IMR-90 (cell line): Measurements from ENCODE around the gene OR2AK2. TPM values are rescaled to one million over a fixed set of nuclear protein-coding genes. Genes with fewer than 3 reads are reported as not detected.

ENCODE experiments used
- ATAC-seq: fragments of 200-7000 bp; cut with Tn5 transposase; 2 replicates; pipeline ENCODE4 v1.9.1; 2020; ENCODE audit warnings: low read depth, mild to moderate bottlenecking, moderate library complexity
- BruUV-seq: library from RNA; stranded (reverse); fragments of 400-500 nt; replicated peaks from 2 replicates; lab custom pipeline; 2021; lab: Mats Ljungman, UMichigan
- CTCF ChIA-PET: fragments of 300-600 bp; formaldehyde crosslinking; extraction: SDS; loops from one replicate; lab custom pipeline; 2021; ENCODE audit warnings: antibody characterized with exemption; lab: Yijun Ruan, JAX
- POLR2A ChIA-PET: fragments of 300-600 bp; sonication (Branson Sonifier 250); formaldehyde crosslinking; loops from one replicate; lab custom pipeline; 2022; ENCODE audit warnings: antibody characterized with exemption; ENCODE audit not compliant: unreplicated experiment; lab: Charles Lee
- DNase-seq: peaks from one replicate; pipeline ENCODE4 v3.0.0; 2013
- H2AFZ ChIP-seq: replicated peaks from 2 replicates; pipeline ENCODE3; 2013; ENCODE audit warnings: low read length, mild to moderate bottlenecking; ENCODE audit not compliant: poor library complexity
- H2AK5ac ChIP-seq: 2 replicates; pipeline ENCODE4 v1.6.1; 2013; ENCODE audit warnings: low read depth, low read length, inconsistent platforms
- H2AK9ac ChIP-seq: replicated peaks from 2 replicates; pipeline ENCODE3; 2013; ENCODE audit warnings: mild to moderate bottlenecking, low read depth, low read length, moderate library complexity; ENCODE audit not compliant: poor library complexity
- H2BK120ac ChIP-seq: 2 replicates; pipeline ENCODE4 v1.6.1; 2013; ENCODE audit warnings: low read depth, low read length, inconsistent platforms
- H2BK15ac ChIP-seq: 3 replicates; pipeline ENCODE4 v1.6.1; 2013; ENCODE audit warnings: low read depth, low read length, inconsistent platforms
- H2BK20ac ChIP-seq: 2 replicates; pipeline ENCODE4 v1.6.1; 2013; ENCODE audit warnings: low read depth, mild to moderate bottlenecking, inconsistent platforms, low read length, moderate library complexity
- H2BK5ac ChIP-seq: 2 replicates; pipeline ENCODE4 v1.6.1; 2013; ENCODE audit warnings: mild to moderate bottlenecking, low read depth, low read length, inconsistent platforms; ENCODE audit not compliant: poor library complexity, severe bottlenecking
- H3K14ac ChIP-seq: replicated peaks from 2 replicates; pipeline ENCODE4 v1.6.1; 2013; ENCODE audit warnings: low read depth, low read length, inconsistent platforms
- H3K18ac ChIP-seq: 2 replicates; pipeline ENCODE4 v1.6.1; 2013; ENCODE audit warnings: low read depth, low read length, control low read depth
- H3K23ac ChIP-seq: 2 replicates; pipeline ENCODE4 v1.6.1; 2013; ENCODE audit warnings: low read depth, low read length, inconsistent platforms
- H3K27ac ChIP-seq: 2 replicates; pipeline ENCODE4 v1.5.1; 2013; ENCODE audit warnings: mild to moderate bottlenecking, control low read depth, low read length; ENCODE audit not compliant: insufficient read depth
- H3K27me3 ChIP-seq: 2 replicates; pipeline ENCODE4 v1.6.1; 2013; ENCODE audit warnings: low read length; ENCODE audit not compliant: control insufficient read depth, insufficient read depth
- H3K36me3 ChIP-seq: 2 replicates; pipeline ENCODE4 v1.6.1; 2013; ENCODE audit warnings: low read length, mixed read lengths; ENCODE audit not compliant: control insufficient read depth, insufficient read depth
- H3K4ac ChIP-seq: 2 replicates; pipeline ENCODE4 v1.6.1; 2013; ENCODE audit warnings: low read depth, low read length, inconsistent platforms
- H3K4me1 ChIP-seq: 2 replicates; pipeline ENCODE4 v1.6.1; 2013; ENCODE audit warnings: low read length, mixed read lengths; ENCODE audit not compliant: control insufficient read depth, insufficient read depth
- H3K4me2 ChIP-seq: 2 replicates; pipeline ENCODE4 v1.6.1; 2013; ENCODE audit warnings: low read depth, mild to moderate bottlenecking, control low read depth, low read length, moderate library complexity
- H3K4me3 ChIP-seq: 2 replicates; pipeline ENCODE4 v1.5.1; 2013; ENCODE audit warnings: low read depth, mild to moderate bottlenecking, control low read depth, low read length, moderate library complexity; ENCODE audit not compliant: insufficient read depth
- H3K56ac ChIP-seq: 2 replicates; pipeline ENCODE4 v1.6.1; 2013; ENCODE audit warnings: low read length, inconsistent platforms; ENCODE audit not compliant: insufficient read depth; ENCODE audit errors: extremely low read depth
- H3K79me1 ChIP-seq, 2 experiments: 2 replicates each; pipeline ENCODE4 v1.6.1; 2013; ENCODE audit warnings: low read length in 2 of 2, inconsistent platforms in 1 of 2, low read depth in 1 of 2
- H3K9ac ChIP-seq: 2 replicates; pipeline ENCODE4 v1.6.1; 2013; ENCODE audit warnings: low read depth, low read length, control low read depth
- H3K9me1 ChIP-seq: 2 replicates; pipeline ENCODE4 v1.6.1; 2013; ENCODE audit warnings: low read length, inconsistent platforms; ENCODE audit not compliant: insufficient read depth
- H3K9me3 ChIP-seq: 2 replicates; pipeline ENCODE4 v1.6.1; 2013; ENCODE audit warnings: low read length; ENCODE audit not compliant: control insufficient read depth, insufficient read depth
- H4K20me1 ChIP-seq: 2 replicates; pipeline ENCODE4 v1.6.1; 2013; ENCODE audit warnings: low read length, inconsistent platforms; ENCODE audit not compliant: insufficient read depth
- H4K5ac ChIP-seq: 2 replicates; pipeline ENCODE4 v1.6.1; 2013; ENCODE audit warnings: mild to moderate bottlenecking, low read depth, low read length, control low read depth
- H4K8ac ChIP-seq, 2 experiments: 2 replicates each; pipeline ENCODE4 v1.6.1; 2013; ENCODE audit warnings: low read depth in 2 of 2, low read length in 2 of 2, control low read depth in 1 of 2, inconsistent platforms in 1 of 2
- H4K91ac ChIP-seq: 2 replicates; pipeline ENCODE4 v1.6.1; 2013; ENCODE audit warnings: low read depth, low read length, inconsistent platforms; ENCODE audit not compliant: insufficient read depth
- BHLHE40 ChIP-seq: fragments of 150-350 bp; IDR thresholded peaks from 2 replicates; pipeline ENCODE4 v1.6.1; 2016; ENCODE audit warnings: mild to moderate bottlenecking, low read depth, low read length
- CEBPB ChIP-seq: IDR thresholded peaks from 2 replicates; pipeline ENCODE4 v1.6.1; 2012; ENCODE audit warnings: low read depth, low read length, improper control_type of control experiment
- CHD1 ChIP-seq: IDR thresholded peaks from 2 replicates; pipeline ENCODE4 v1.6.1; 2012; ENCODE audit warnings: low read depth, low read length, improper control_type of control experiment
- CTCF ChIP-seq: conservative IDR thresholded peaks from 2 replicates; pipeline ENCODE4 v1.5.1; 2012; ENCODE audit warnings: mild to moderate bottlenecking, low read depth, low read length, improper control_type of control experiment
- ELK1 ChIP-seq: fragments of 150-350 bp; IDR thresholded peaks from 2 replicates; pipeline ENCODE4 v1.6.1; 2016; ENCODE audit warnings: low read depth, mild to moderate bottlenecking, low read length, moderate library complexity, borderline replicate concordance
- FOS ChIP-seq: fragments of 150-350 bp; IDR thresholded peaks from 2 replicates; pipeline ENCODE4 v1.6.1; 2016; ENCODE audit warnings: low read depth, low read length
- MAFK ChIP-seq: IDR thresholded peaks from 2 replicates; pipeline ENCODE4 v1.6.1; 2012; ENCODE audit warnings: low read depth, low read length, improper control_type of control experiment
- MAZ ChIP-seq: IDR thresholded peaks from 2 replicates; pipeline ENCODE4 v1.6.1; 2012; ENCODE audit warnings: low read depth, mild to moderate bottlenecking, low read length, improper control_type of control experiment, moderate library complexity, borderline replicate concordance
- MXI1 ChIP-seq: IDR thresholded peaks from 2 replicates; pipeline ENCODE4 v1.6.1; 2012; ENCODE audit warnings: low read depth, mild to moderate bottlenecking, low read length, moderate library complexity, borderline replicate concordance
- NFE2L2 ChIP-seq: fragments of 150-350 bp; IDR thresholded peaks from 2 replicates; pipeline ENCODE4 v1.6.1; 2016; ENCODE audit warnings: low read depth, mild to moderate bottlenecking, low read length
- POLR2A ChIP-seq: IDR thresholded peaks from 2 replicates; pipeline ENCODE4 v1.6.1; 2012; ENCODE audit warnings: mild to moderate bottlenecking, low read depth, low read length
- RAD21 ChIP-seq: IDR thresholded peaks from 2 replicates; pipeline ENCODE4 v1.6.1; 2012; ENCODE audit warnings: low read length, improper control_type of control experiment
- RCOR1 ChIP-seq: IDR thresholded peaks from 2 replicates; pipeline ENCODE4 v1.6.1; 2012; ENCODE audit warnings: mild to moderate bottlenecking, low read length, improper control_type of control experiment; ENCODE audit not compliant: insufficient replicate concordance
- RFX5 ChIP-seq: IDR thresholded peaks from 2 replicates; pipeline ENCODE4 v1.8.0; 2012; ENCODE audit warnings: low read depth, mild to moderate bottlenecking, low read length, moderate library complexity
- SMC3 ChIP-seq: fragments of 150-350 bp; IDR thresholded peaks from 2 replicates; pipeline ENCODE4 v1.6.1; 2016; ENCODE audit warnings: low read depth, mild to moderate bottlenecking, antibody characterized with exemption, low read length, moderate library complexity
- USF2 ChIP-seq: fragments of 150-350 bp; IDR thresholded peaks from 2 replicates; pipeline ENCODE4 v1.6.1; 2017; ENCODE audit warnings: mild to moderate bottlenecking, antibody characterized with exemption, low read length, low read depth
- WGBS, 2 experiments: methylation state at CpG; one replicate each; pipeline versions ENCODE4 v1.1.5 to v1.1.7; 2013; ENCODE audit warnings: missing lambda C conversion rate in 2 of 2; ENCODE audit not compliant: insufficient read length in 1 of 2; ENCODE audit errors: extremely low coverage in 2 of 2; 5-methylcytosine and 5-hydroxymethylcytosine counted together
- dilution Hi-C: fragments of 300-500 bp; cut with HindIII; formaldehyde crosslinking; loops from one replicate; pipeline ENCODE4 v1.14.3; 2018; ENCODE audit warnings: low sequenced_read_pairs; ENCODE audit not compliant: unreplicated experiment
- in situ Hi-C: fragments of 300-500 bp; cut with MboI; formaldehyde crosslinking; loops from 3 replicates; pipeline ENCODE4 v1.14.3; 2019; ENCODE audit warnings: low sequenced_read_pairs, inconsistent platforms, mixed read lengths
- intact Hi-C: fragments of 100-400 bp; cut with micrococcal nuclease; formaldehyde crosslinking; loops from 2 replicates; pipeline ENCODE4 v1.10.0; 2022
- polyA plus RNA-seq, 3 experiments: library from polyadenylated mRNA; depleted of rRNA; stranded (reverse); fragments of >200 nt; gene quantifications; 2 replicates each; pipeline ENCODE4 v1.2.3, GENCODE V29; 2012; ENCODE audit warnings: low replicate concordance in 1 of 3
- total RNA-seq: library from RNA; depleted of rRNA; stranded (reverse); fragments of >200 nt; gene quantifications from 2 replicates; pipeline ENCODE4 v1.2.3, GENCODE V29; 2012

OR2AK2 gene
- total and polyA plus RNA-seq, 2 of the 4 experiments (the other 2 are of a cell fraction) = not detected

- WGBS, 2 experiments = no CpG with 5 or more reads among the region's 3 CpGs
- H4K20me1 ChIP-seq = no peaks in the 10 kb centered on the region
- no peak within 1 kb of the TSS for H3K14ac ChIP-seq
- H4K91ac ChIP-seq = no peak within 1 kb of the TSS
- no peak within 1 kb of the TSS for H2BK20ac ChIP-seq
- peaks cover 7% of the 10 kb centered on the region; the same call in 1 of the 2 replicates for H3K9me3 ChIP-seq
- ChIA-PET POLR2A (no interaction called here), CTCF (no interaction called here)
- H3K23ac ChIP-seq = no peak within 1 kb of the TSS
- no peak within 1 kb of the TSS for H2AK9ac ChIP-seq
- H2BK120ac ChIP-seq = no peak within 1 kb of the TSS
- dilution Hi-C loops (no loop called here), in situ Hi-C loops (no loop called here), intact Hi-C loops (no loop called here)
- no peak for DNase-seq
- H2BK15ac ChIP-seq = no peak within 1 kb of the TSS
- no peaks in the 10 kb centered on the region for H3K4me1 ChIP-seq
- no peak within 1 kb of the TSS for H4K5ac ChIP-seq
- no peak for ATAC-seq
- H2BK5ac ChIP-seq = no peak within 1 kb of the TSS
- H3K56ac ChIP-seq = no peak within 1 kb of the TSS
- no peaks in the 10 kb centered on the region for H3K27me3 ChIP-seq
- H3K4me2 ChIP-seq = no peak within 1 kb of the TSS
- H3K4ac ChIP-seq = no peak within 1 kb of the TSS
- H3K27ac ChIP-seq = no peak within 1 kb of the TSS
- H2AFZ ChIP-seq = no peak within 1 kb of the TSS
- H2AK5ac ChIP-seq = no peak within 1 kb of the TSS
- H3K18ac ChIP-seq = no peak within 1 kb of the TSS
- no peak within 1 kb of the TSS for H3K9ac ChIP-seq
- TF ChIP-seq BHLHE40 = no peak
- no peak for TF ChIP-seq SMC3
- no peak for TF ChIP-seq NFE2L2
- TF ChIP-seq RCOR1 = no peak
- TF ChIP-seq FOS = no peak
- TF ChIP-seq CTCF = no peak
- no peak for TF ChIP-seq ELK1
- TF ChIP-seq CEBPB = no peak
- no peak for TF ChIP-seq MXI1
- TF ChIP-seq MAFK = no peak
- no peak for TF ChIP-seq CHD1
- no peak for TF ChIP-seq POLR2A
- TF ChIP-seq RAD21 = no peak
- TF ChIP-seq USF2 = no peak
- TF ChIP-seq RFX5 = no peak
- TF ChIP-seq MAZ = no peak
- H3K36me3 ChIP-seq = no peaks in the 10 kb centered on the region
- no peaks in the 10 kb centered on the region for H3K9me1 ChIP-seq
- no peak within 1 kb of the TSS for H3K4me3 ChIP-seq
- BruUV-seq = no TSS peak
- H4K8ac ChIP-seq = no peak within 1 kb of the TSS
- no peaks in the 10 kb centered on the region for H3K79me1 ChIP-seq
Observed at GRCh38 chr1:247948558-247948957, 16.5 kb upstream of the OR2AK2 start, which contains the start of gene OR2L8. Gene OR2L8 (plus strand): TSS chr1:247948858. CDS start chr1:247948858, 0 bp downstream.
